ENCODE data around the gene FGF14.

Gene FGF14

GRCh38 chr13:102152790-102153189 lies 249.1 kb downstream of the FGF14 start:
- TF ChIP-seq, protein P1, sequence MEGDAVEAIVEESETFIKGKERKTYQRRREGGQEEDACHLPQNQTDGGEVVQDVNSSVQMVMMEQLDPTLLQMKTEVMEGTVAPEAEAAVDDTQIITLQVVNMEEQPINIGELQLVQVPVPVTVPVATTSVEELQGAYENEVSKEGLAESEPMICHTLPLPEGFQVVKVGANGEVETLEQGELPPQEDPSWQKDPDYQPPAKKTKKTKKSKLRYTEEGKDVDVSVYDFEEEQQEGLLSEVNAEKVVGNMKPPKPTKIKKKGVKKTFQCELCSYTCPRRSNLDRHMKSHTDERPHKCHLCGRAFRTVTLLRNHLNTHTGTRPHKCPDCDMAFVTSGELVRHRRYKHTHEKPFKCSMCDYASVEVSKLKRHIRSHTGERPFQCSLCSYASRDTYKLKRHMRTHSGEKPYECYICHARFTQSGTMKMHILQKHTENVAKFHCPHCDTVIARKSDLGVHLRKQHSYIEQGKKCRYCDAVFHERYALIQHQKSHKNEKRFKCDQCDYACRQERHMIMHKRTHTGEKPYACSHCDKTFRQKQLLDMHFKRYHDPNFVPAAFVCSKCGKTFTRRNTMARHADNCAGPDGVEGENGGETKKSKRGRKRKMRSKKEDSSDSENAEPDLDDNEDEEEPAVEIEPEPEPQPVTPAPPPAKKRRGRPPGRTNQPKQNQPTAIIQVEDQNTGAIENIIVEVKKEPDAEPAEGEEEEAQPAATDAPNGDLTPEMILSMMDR (IDR thresholded peaks at IDR 0.05; ENCODE audit: low read depth, low read length, missing control alignments) = no peak
- in situ Hi-C loops (cut with HindIII; ENCODE audit: low pct_ligation_motif_present, low sequenced_read_pairs) = no loop called here
- H3K36me3 ChIP-seq (replicated peaks) = no peaks in the 10 kb centered on the region
- no peak overlapping the region for H3K27ac ChIP-seq
- no peak for DNase-seq
- H3K4me3 ChIP-seq (ENCODE audit: low read depth, low read length) = no peak overlapping the region
- H3K27me3 ChIP-seq (replicated peaks) = no peaks in the 10 kb centered on the region

DNA sequence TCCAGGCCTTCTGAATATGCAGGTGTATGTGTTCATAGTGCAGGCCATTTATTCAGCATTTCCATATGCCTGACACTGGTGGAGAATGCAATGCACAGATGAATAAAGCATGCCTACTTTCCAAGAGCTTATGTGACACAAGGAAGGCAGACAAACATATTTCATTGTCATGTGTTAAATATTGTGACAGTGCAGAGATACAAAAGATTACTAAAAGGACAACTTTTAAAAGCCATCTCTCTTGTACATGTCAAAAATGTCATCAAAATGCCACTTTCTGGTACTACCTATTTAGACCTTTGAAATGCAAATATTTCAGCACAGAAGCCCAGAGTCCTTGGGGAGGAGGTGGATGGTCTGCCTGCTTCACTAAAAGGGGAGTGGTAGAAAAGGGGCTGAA lies 254.5 kb downstream of the FGF14 start:
- DNase-seq = no peak
- in situ Hi-C loops (cut with HindIII; ENCODE audit: low pct_ligation_motif_present, low sequenced_read_pairs) = no loop called here
- Histone ChIP-seq H3K36me3 (replicated peaks) (no peaks in the 10 kb centered on the region), H3K27ac (no peak overlapping the region), H3K27me3 (replicated peaks) (no peaks in the 10 kb centered on the region), H3K4me3 (ENCODE audit: low read depth, low read length) (no peak overlapping the region)
- TF ChIP-seq, protein P1 (IDR thresholded peaks at IDR 0.05; ENCODE audit: low read depth, low read length, missing control alignments) = no peak

DNA sequence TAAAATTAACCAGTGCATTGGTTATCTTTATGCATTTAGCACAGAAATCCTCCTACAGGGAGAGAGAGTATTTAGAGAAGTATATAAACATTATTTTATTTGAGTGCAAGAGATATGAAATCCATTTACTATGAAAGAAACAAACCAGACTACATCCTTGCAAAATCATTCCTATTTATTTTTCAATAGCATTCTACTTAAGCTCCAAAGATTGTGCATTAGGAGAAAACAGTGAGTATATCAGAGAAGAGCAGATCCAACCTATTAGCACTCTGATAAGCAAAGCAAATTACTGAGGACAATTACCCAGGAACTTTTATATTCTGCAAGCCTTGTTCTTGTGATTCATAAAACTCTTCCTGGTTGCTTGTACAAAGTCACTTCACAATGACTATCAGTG lies 256.1 kb downstream of the FGF14 start:
- no peak overlapping the region for H3K4me3 ChIP-seq (ENCODE audit: low read depth, low read length)
- in situ Hi-C loops (cut with HindIII; ENCODE audit: low pct_ligation_motif_present, low sequenced_read_pairs) = no loop called here
- no peak for DNase-seq
- H3K36me3 ChIP-seq (replicated peaks) = no peaks in the 10 kb centered on the region
- H3K27me3 ChIP-seq (replicated peaks) = no peaks in the 10 kb centered on the region
- TF ChIP-seq, protein P1 (IDR thresholded peaks at IDR 0.05; ENCODE audit: low read depth, low read length, missing control alignments) = no peak
- H3K27ac ChIP-seq = no peak overlapping the region

- H3K4me3 ChIP-seq (ENCODE audit: low read depth, low read length) = no peak overlapping the region
- no peak overlapping the region for H3K27ac ChIP-seq
- H3K36me3 ChIP-seq (replicated peaks) = no peaks in the 10 kb centered on the region
- in situ Hi-C loops (cut with HindIII; ENCODE audit: low pct_ligation_motif_present, low sequenced_read_pairs) = no loop called here
- no peak for DNase-seq
- no peaks in the 10 kb centered on the region for H3K27me3 ChIP-seq (replicated peaks)
- TF ChIP-seq, protein P1 (IDR thresholded peaks at IDR 0.05; ENCODE audit: low read depth, low read length, missing control alignments) = no peak
Observed at GRCh38 chr13:102142473-102142826, 259.4 kb downstream of the FGF14 start.

DNA sequence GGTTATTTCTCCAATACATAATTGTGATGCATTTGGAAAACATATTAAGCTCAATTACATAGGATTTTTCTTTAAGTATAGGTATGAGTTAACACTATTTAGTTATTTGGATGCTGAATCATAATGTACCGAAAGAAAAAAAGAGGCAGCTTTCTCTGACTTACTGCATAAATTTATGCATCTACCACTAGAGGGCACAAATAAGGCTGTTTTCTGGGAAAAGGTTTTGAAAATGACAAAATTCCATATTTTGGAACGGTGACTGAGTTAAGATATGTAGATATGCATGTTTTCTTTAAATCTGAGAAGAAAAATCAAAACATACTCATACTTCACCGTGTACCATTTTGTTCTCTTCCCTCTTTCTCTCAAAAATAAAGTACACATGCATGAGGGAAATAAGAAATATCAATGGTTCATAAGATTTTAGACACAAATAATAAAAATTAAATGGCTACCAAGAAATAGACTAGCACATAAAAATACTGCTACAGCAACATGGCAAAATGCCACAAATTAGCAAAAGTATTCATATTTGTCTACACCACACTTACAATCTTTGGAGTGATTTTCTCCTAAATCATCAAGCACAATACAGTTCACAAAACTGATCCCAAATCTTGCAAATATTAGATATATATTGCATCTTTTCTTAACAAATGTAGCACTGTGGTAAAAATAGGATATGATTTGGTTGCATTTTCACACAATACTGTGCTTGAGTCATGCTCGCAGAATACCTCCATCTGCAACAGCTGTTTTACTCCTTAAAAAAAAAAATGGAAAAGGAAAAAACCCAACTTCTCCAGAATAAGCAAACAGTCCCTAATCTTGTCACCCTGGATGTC lies 260.0 kb downstream of the FGF14 start:
- no peak for DNase-seq
- H3K27me3 ChIP-seq (replicated peaks) = no peaks in the 10 kb centered on the region
- H3K36me3 ChIP-seq (replicated peaks) = no peaks in the 10 kb centered on the region
- TF ChIP-seq, protein P1 (IDR thresholded peaks at IDR 0.05; ENCODE audit: low read depth, low read length, missing control alignments) = peak; percentile 55
- in situ Hi-C loops (cut with HindIII; ENCODE audit: low pct_ligation_motif_present, low sequenced_read_pairs) = no loop called here
- H3K27ac ChIP-seq = no peak overlapping the region
- no peak overlapping the region for H3K4me3 ChIP-seq (ENCODE audit: low read depth, low read length)

- no peak overlapping the region for H3K4me3 ChIP-seq (ENCODE audit: low read depth, low read length)
- no peak for DNase-seq
- in situ Hi-C loops (cut with HindIII; ENCODE audit: low pct_ligation_motif_present, low sequenced_read_pairs) = no loop called here
- no peaks in the 10 kb centered on the region for H3K27me3 ChIP-seq (replicated peaks)
- TF ChIP-seq, protein P1 (IDR thresholded peaks at IDR 0.05; ENCODE audit: low read depth, low read length, missing control alignments) = no peak
- no peak overlapping the region for H3K27ac ChIP-seq
- H3K36me3 ChIP-seq (replicated peaks) = no peaks in the 10 kb centered on the region
Observed at GRCh38 chr13:102139626-102140025, 262.2 kb downstream of the FGF14 start.

Data from brain microvascular endothelial cell (primary cell).